GM23338 (cell line): ENCODE results near the gene SLX9. TPM values are rescaled to one million over a fixed set of nuclear protein-coding genes. Genes with fewer than 3 reads are reported as not detected.

Experiments
- ATAC-seq: fragments of 200-7000 bp; cut with Tn5 transposase; 3 replicates; pipeline ENCODE4 v1.9.1; 2020
- DNase-seq: peaks from one replicate; pipeline ENCODE4 v3.0.0-alpha.2; 2015; ENCODE audit warnings: low spot score
- H2AFZ ChIP-seq: fragments of 200-600 bp; sonication (generic); 2 replicates; pipeline ENCODE4 v1.8.0; 2016; ENCODE audit warnings: antibody characterized with exemption, mild to moderate bottlenecking, moderate library complexity
- H3F3A ChIP-seq: fragments of 200-600 bp; sonication (generic); replicated peaks from 2 replicates; pipeline ENCODE4 v1.8.0; 2017; ENCODE audit warnings: antibody characterized with exemption, mixed run types, low read depth
- H3K27ac ChIP-seq: fragments of 200-600 bp; sonication (generic); 2 replicates; pipeline ENCODE4 v1.6.1; 2016; ENCODE audit warnings: low read depth
- H3K27me3 ChIP-seq: fragments of 200-600 bp; sonication (generic); 2 replicates; pipeline ENCODE4 v1.8.0; 2016; ENCODE audit warnings: mild to moderate bottlenecking, mixed run types, moderate library complexity; ENCODE audit not compliant: insufficient read depth
- H3K36me3 ChIP-seq: fragments of 200-600 bp; sonication (generic); 2 replicates; pipeline ENCODE4 v1.8.0; 2016; ENCODE audit warnings: mild to moderate bottlenecking; ENCODE audit not compliant: insufficient read depth
- H3K4me1 ChIP-seq: fragments of 200-600 bp; sonication (generic); 2 replicates; pipeline ENCODE4 v1.8.0; 2016; ENCODE audit warnings: mild to moderate bottlenecking, moderate library complexity; ENCODE audit not compliant: insufficient read depth
- H3K4me2 ChIP-seq: fragments of 200-600 bp; sonication (generic); 2 replicates; pipeline ENCODE4 v1.7.1; 2017; ENCODE audit warnings: mixed run types
- H3K4me3 ChIP-seq: fragments of 200-600 bp; sonication (generic); 2 replicates; pipeline ENCODE4 v1.6.1; 2016; ENCODE audit warnings: mixed run types
- H3K79me2 ChIP-seq: fragments of 200-600 bp; sonication (generic); replicated peaks from 2 replicates; pipeline ENCODE4 v1.8.0; 2017; ENCODE audit warnings: mild to moderate bottlenecking; ENCODE audit not compliant: insufficient read depth
- H3K9me2 ChIP-seq: fragments of 200-600 bp; sonication (generic); 2 replicates; pipeline ENCODE4 v1.8.0; 2017; ENCODE audit not compliant: insufficient read depth
- H4K20me1 ChIP-seq: fragments of 200-600 bp; sonication (generic); replicated peaks from 2 replicates; pipeline ENCODE4 v1.8.0; 2017; ENCODE audit warnings: mild to moderate bottlenecking; ENCODE audit not compliant: insufficient read depth
- H3K27ac Mint-ChIP-seq: 2 replicates; pipeline ENCODE4 v1.8.0; 2020; ENCODE audit warnings: inconsistent platforms, mild to moderate bottlenecking, moderate library complexity, mixed read lengths
- H3K27me3 Mint-ChIP-seq: 3 replicates; pipeline ENCODE4 v1.8.0; 2022; ENCODE audit warnings: low read depth, mild to moderate bottlenecking, moderate library complexity, mixed read lengths, inconsistent platforms; ENCODE audit not compliant: insufficient read depth, poor library complexity
- H3K36me3 Mint-ChIP-seq: 3 replicates; pipeline ENCODE4 v1.8.0; 2021; ENCODE audit warnings: low read depth, mild to moderate bottlenecking, inconsistent platforms, moderate library complexity, mixed read lengths
- H3K4me1 Mint-ChIP-seq: 3 replicates; pipeline ENCODE4 v1.8.0; 2020; ENCODE audit warnings: mild to moderate bottlenecking, inconsistent platforms, mixed read lengths
- H3K4me3 Mint-ChIP-seq: 3 replicates; pipeline ENCODE4 v1.8.0; 2021; ENCODE audit warnings: moderate library complexity, mild to moderate bottlenecking, inconsistent platforms, mixed read lengths
- H3K9me3 Mint-ChIP-seq: 3 replicates; pipeline ENCODE4 v1.8.0; 2020; ENCODE audit warnings: moderate library complexity, mild to moderate bottlenecking, inconsistent platforms, mixed read lengths
- CREB1 ChIP-seq: fragments of 250-450 bp; sonication (Bioruptor Pico); IDR thresholded peaks from 2 replicates; pipeline ENCODE4 v1.5.0; 2020; ENCODE audit warnings: low read depth, mild to moderate bottlenecking, moderate library complexity
- EZH2 ChIP-seq: fragments of 200-600 bp; sonication (generic); IDR thresholded peaks from one replicate; pipeline ENCODE4 v1.8.0; 2017; ENCODE audit warnings: antibody characterized with exemption, mild to moderate bottlenecking, low read depth; ENCODE audit not compliant: unreplicated experiment
- EZH2phosphoT487 ChIP-seq: fragments of 200-600 bp; sonication (generic); IDR thresholded peaks from one replicate; pipeline ENCODE4 v1.8.1; 2018; ENCODE audit warnings: antibody characterized with exemption; ENCODE audit not compliant: unreplicated experiment
- JUNB ChIP-seq: IDR thresholded peaks from one replicate; pipeline ENCODE4 v1.6.1; 2016; ENCODE audit warnings: antibody characterized with exemption; ENCODE audit not compliant: unreplicated experiment
- NANOG ChIP-seq: IDR thresholded peaks from 2 replicates; pipeline ENCODE4 v1.6.1; 2016; ENCODE audit warnings: antibody characterized with exemption, borderline replicate concordance
- POLR2AphosphoS5 ChIP-seq: IDR thresholded peaks from 2 replicates; pipeline ENCODE4 v1.6.1; 2016; ENCODE audit warnings: antibody characterized with exemption, low read depth
- ZNF114 ChIP-seq: fragments of 250-450 bp; sonication (Bioruptor Pico); IDR thresholded peaks from 2 replicates; pipeline ENCODE4 v1.5.0; 2020; ENCODE audit warnings: mild to moderate bottlenecking, moderate library complexity
- ZNF331 ChIP-seq: fragments of 250-450 bp; sonication (Bioruptor Pico); IDR thresholded peaks from 2 replicates; pipeline ENCODE4 v1.5.0; 2020; ENCODE audit warnings: low read depth, mild to moderate bottlenecking, moderate library complexity
- polyA plus RNA-seq: library from polyadenylated mRNA; unstranded; fragments of >200 nt; fragmentation: Nextera tagmentation; extraction: Ambion mirVana; gene quantifications from 2 replicates; pipeline ENCODE4 v1.2.1, GENCODE V29; 2016
- total RNA-seq: library from RNA; depleted of rRNA; stranded (reverse); fragments of >200 nt; shearing (Covaris generic); gene quantifications from 2 replicates; pipeline ENCODE4 v1.2.3, GENCODE V29; 2014
- TF ChIP-seq, protein P1 (sequence below), 2 experiments: fragments of 200-600 bp in 1 of 2; sonication (generic) in 1 of 2; conservative IDR thresholded peaks; 2 replicates each; pipeline versions ENCODE4 v1.5.1 to v1.6.1; 2016 to 2017; ENCODE audit warnings: antibody characterized with exemption in 2 of 2, low read depth in 2 of 2, mild to moderate bottlenecking in 2 of 2, moderate library complexity in 1 of 2
- TF ChIP-seq, protein P2 (sequence below): fragments of 250-450 bp; sonication (Bioruptor Pico); IDR thresholded peaks from 2 replicates; pipeline ENCODE4 v1.5.0; 2020; ENCODE audit warnings: mild to moderate bottlenecking, moderate library complexity
- TF ChIP-seq, protein P3 (sequence below): IDR thresholded peaks from one replicate; pipeline ENCODE4 v1.6.1; 2018; ENCODE audit warnings: antibody characterized with exemption; ENCODE audit not compliant: unreplicated experiment
- TF ChIP-seq, protein P4 (sequence below): IDR thresholded peaks from 2 replicates; pipeline ENCODE4 v1.6.1; 2016; ENCODE audit warnings: antibody characterized with exemption

Gene SLX9
- total and polyA plus RNA-seq, 2 experiments from 2014 or later = 41.5 to 46.9 TPM

DNA sequence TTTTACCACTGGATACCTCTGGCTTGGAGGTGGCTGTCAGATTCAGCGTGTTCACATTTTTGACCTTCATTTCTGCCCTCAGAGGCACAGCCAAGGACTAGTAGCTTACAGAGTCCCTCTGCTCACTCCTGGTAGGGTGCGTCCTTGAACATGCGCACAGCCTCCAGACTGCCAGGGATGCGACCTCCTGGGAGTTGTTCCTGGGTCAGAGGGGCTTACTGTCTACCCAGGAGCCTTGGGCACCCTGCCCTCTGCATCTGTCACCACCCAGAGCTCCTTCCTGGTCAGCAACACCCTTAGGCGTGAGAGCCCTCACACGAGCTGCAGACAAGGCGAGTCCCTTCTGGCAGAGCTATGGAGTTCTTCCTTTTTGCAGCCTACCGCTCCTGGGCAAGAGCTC, 1.7 kb downstream of the SLX9 start:
- Mint-ChIP-seq H3K27me3 (peaks cover 8% of the 10 kb centered on the region), H3K9me3 (no peaks in the 10 kb centered on the region; the same call in 2 of the 3 replicates), H3K27ac (0 out of 2 replicates have a peak overlapping the region, but pooled peaks have one; percentile 32), H3K4me3 (peak overlapping the region; percentile 92), H3K4me1 (peaks cover 21% of the 10 kb centered on the region), H3K36me3 (peaks cover 42% of the 10 kb centered on the region)
- peaks cover 10% of the 10 kb centered on the region for H3K4me1 ChIP-seq
- H3F3A ChIP-seq = no peaks in the 10 kb centered on the region
- TF ChIP-seq, protein P1, sequence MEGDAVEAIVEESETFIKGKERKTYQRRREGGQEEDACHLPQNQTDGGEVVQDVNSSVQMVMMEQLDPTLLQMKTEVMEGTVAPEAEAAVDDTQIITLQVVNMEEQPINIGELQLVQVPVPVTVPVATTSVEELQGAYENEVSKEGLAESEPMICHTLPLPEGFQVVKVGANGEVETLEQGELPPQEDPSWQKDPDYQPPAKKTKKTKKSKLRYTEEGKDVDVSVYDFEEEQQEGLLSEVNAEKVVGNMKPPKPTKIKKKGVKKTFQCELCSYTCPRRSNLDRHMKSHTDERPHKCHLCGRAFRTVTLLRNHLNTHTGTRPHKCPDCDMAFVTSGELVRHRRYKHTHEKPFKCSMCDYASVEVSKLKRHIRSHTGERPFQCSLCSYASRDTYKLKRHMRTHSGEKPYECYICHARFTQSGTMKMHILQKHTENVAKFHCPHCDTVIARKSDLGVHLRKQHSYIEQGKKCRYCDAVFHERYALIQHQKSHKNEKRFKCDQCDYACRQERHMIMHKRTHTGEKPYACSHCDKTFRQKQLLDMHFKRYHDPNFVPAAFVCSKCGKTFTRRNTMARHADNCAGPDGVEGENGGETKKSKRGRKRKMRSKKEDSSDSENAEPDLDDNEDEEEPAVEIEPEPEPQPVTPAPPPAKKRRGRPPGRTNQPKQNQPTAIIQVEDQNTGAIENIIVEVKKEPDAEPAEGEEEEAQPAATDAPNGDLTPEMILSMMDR (conservative IDR thresholded peaks at IDR 0.05; ENCODE audit: low read depth in 2 of 2) = no peak
- TF ChIP-seq, protein P2, sequence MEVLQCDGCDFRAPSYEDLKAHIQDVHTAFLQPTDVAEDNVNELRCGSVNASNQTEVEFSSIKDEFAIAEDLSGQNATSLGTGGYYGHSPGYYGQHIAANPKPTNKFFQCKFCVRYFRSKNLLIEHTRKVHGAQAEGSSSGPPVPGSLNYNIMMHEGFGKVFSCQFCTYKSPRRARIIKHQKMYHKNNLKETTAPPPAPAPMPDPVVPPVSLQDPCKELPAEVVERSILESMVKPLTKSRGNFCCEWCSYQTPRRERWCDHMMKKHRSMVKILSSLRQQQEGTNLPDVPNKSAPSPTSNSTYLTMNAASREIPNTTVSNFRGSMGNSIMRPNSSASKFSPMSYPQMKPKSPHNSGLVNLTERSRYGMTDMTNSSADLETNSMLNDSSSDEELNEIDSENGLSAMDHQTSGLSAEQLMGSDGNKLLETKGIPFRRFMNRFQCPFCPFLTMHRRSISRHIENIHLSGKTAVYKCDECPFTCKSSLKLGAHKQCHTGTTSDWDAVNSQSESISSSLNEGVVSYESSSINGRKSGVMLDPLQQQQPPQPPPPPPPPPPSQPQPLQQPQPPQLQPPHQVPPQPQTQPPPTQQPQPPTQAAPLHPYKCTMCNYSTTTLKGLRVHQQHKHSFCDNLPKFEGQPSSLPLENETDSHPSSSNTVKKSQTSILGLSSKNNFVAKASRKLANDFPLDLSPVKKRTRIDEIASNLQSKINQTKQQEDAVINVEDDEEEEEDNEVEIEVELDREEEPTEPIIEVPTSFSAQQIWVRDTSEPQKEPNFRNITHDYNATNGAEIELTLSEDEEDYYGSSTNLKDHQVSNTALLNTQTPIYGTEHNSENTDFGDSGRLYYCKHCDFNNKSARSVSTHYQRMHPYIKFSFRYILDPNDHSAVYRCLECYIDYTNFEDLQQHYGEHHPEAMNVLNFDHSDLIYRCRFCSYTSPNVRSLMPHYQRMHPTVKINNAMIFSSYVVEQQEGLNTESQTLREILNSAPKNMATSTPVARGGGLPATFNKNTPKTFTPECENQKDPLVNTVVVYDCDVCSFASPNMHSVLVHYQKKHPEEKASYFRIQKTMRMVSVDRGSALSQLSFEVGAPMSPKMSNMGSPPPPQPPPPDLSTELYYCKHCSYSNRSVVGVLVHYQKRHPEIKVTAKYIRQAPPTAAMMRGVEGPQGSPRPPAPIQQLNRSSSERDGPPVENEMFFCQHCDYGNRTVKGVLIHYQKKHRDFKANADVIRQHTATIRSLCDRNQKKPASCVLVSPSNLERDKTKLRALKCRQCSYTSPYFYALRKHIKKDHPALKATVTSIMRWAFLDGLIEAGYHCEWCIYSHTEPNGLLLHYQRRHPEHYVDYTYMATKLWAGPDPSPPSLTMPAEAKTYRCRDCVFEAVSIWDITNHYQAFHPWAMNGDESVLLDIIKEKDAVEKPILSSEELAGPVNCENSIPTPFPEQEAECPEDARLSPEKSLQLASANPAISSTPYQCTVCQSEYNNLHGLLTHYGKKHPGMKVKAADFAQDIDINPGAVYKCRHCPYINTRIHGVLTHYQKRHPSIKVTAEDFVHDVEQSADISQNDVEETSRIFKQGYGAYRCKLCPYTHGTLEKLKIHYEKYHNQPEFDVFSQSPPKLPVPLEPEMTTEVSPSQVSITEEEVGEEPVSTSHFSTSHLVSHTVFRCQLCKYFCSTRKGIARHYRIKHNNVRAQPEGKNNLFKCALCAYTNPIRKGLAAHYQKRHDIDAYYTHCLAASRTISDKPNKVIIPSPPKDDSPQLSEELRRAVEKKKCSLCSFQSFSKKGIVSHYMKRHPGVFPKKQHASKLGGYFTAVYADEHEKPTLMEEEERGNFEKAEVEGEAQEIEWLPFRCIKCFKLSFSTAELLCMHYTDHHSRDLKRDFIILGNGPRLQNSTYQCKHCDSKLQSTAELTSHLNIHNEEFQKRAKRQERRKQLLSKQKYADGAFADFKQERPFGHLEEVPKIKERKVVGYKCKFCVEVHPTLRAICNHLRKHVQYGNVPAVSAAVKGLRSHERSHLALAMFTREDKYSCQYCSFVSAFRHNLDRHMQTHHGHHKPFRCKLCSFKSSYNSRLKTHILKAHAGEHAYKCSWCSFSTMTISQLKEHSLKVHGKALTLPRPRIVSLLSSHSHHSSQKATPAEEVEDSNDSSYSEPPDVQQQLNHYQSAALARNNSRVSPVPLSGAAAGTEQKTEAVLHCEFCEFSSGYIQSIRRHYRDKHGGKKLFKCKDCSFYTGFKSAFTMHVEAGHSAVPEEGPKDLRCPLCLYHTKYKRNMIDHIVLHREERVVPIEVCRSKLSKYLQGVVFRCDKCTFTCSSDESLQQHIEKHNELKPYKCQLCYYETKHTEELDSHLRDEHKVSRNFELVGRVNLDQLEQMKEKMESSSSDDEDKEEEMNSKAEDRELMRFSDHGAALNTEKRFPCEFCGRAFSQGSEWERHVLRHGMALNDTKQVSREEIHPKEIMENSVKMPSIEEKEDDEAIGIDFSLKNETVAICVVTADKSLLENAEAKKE (CRISPR knock-in tag) = no peak
- TF ChIP-seq JUNB (no peak), POLR2AphosphoS5 (no peak), ZNF331 (CRISPR knock-in tag) (no peak), CREB1 (CRISPR knock-in tag) (no peak), ZNF114 (CRISPR knock-in tag) (no peak), NANOG (no peak), EZH2 (no peak), EZH2phosphoT487 (no peak)
- TF ChIP-seq, protein P3, sequence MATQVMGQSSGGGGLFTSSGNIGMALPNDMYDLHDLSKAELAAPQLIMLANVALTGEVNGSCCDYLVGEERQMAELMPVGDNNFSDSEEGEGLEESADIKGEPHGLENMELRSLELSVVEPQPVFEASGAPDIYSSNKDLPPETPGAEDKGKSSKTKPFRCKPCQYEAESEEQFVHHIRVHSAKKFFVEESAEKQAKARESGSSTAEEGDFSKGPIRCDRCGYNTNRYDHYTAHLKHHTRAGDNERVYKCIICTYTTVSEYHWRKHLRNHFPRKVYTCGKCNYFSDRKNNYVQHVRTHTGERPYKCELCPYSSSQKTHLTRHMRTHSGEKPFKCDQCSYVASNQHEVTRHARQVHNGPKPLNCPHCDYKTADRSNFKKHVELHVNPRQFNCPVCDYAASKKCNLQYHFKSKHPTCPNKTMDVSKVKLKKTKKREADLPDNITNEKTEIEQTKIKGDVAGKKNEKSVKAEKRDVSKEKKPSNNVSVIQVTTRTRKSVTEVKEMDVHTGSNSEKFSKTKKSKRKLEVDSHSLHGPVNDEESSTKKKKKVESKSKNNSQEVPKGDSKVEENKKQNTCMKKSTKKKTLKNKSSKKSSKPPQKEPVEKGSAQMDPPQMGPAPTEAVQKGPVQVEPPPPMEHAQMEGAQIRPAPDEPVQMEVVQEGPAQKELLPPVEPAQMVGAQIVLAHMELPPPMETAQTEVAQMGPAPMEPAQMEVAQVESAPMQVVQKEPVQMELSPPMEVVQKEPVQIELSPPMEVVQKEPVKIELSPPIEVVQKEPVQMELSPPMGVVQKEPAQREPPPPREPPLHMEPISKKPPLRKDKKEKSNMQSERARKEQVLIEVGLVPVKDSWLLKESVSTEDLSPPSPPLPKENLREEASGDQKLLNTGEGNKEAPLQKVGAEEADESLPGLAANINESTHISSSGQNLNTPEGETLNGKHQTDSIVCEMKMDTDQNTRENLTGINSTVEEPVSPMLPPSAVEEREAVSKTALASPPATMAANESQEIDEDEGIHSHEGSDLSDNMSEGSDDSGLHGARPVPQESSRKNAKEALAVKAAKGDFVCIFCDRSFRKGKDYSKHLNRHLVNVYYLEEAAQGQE = no peak
- TF ChIP-seq, protein P4, sequence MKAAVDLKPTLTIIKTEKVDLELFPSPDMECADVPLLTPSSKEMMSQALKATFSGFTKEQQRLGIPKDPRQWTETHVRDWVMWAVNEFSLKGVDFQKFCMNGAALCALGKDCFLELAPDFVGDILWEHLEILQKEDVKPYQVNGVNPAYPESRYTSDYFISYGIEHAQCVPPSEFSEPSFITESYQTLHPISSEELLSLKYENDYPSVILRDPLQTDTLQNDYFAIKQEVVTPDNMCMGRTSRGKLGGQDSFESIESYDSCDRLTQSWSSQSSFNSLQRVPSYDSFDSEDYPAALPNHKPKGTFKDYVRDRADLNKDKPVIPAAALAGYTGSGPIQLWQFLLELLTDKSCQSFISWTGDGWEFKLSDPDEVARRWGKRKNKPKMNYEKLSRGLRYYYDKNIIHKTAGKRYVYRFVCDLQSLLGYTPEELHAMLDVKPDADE = no peak
- 0 out of 2 replicates have a peak, but pooled peaks cover 8% of the 10 kb centered on the region for H3K27me3 ChIP-seq
- H3K79me2 ChIP-seq = peaks cover 70% of the 10 kb centered on the region
- no peak overlapping the region for H3K27ac ChIP-seq
- H3K36me3 ChIP-seq = 0 out of 2 replicates have a peak, but pooled peaks cover 5% of the 10 kb centered on the region
- peaks cover 49% of the 10 kb centered on the region for H4K20me1 ChIP-seq
- no peak overlapping the region for H2AFZ ChIP-seq
- no peak for ATAC-seq
- no peak for DNase-seq
- H3K4me2 ChIP-seq = peak overlapping the region; percentile 99
- no peaks in the 10 kb centered on the region for H3K9me2 ChIP-seq
- H3K4me3 ChIP-seq = peak overlapping the region; percentile 85
